DND-41 (cell line): Measurements from ENCODE around the gene SPDEF.

Source experiments
- ATAC-seq: fragments of 200-7000 bp; cut with Tn5 transposase; 3 replicates; pipeline ENCODE4 v1.9.1; 2021; ENCODE audit warnings: low read depth; ENCODE audit not compliant: insufficient read depth
- DNase-seq: peaks from one replicate; pipeline ENCODE4 v3.0.0-alpha.2; 2020
- H2AFZ ChIP-seq: 2 replicates; pipeline ENCODE4 v1.6.0; 2012; ENCODE audit warnings: low read depth, low read length
- H3K27ac ChIP-seq: 2 replicates; pipeline ENCODE4 v1.5.1; 2012; ENCODE audit warnings: low read length, inconsistent platforms
- H3K27me3 ChIP-seq: fragments of 200-600 bp; sonication (generic); 2 replicates; pipeline ENCODE4 v1.6.0; 2012; ENCODE audit warnings: low read length, mild to moderate bottlenecking, inconsistent platforms; ENCODE audit not compliant: insufficient read depth, poor library complexity
- H3K36me3 ChIP-seq: 2 replicates; pipeline ENCODE4 v1.5.1; 2012; ENCODE audit warnings: low read length, inconsistent platforms; ENCODE audit not compliant: insufficient read depth
- H3K4me1 ChIP-seq: 2 replicates; pipeline ENCODE4 v1.5.1; 2012; ENCODE audit warnings: mild to moderate bottlenecking, low read length; ENCODE audit not compliant: insufficient read depth
- H3K4me2 ChIP-seq: 2 replicates; pipeline ENCODE4 v1.6.0; 2012; ENCODE audit warnings: mild to moderate bottlenecking, moderate library complexity, low read length, inconsistent platforms; ENCODE audit not compliant: insufficient read depth
- H3K4me3 ChIP-seq, 2 experiments: fragments of 200-600 bp in 1 of 2; shearing (Covaris generic) in 1 of 2; 2 replicates each; pipeline ENCODE4 v1.5.1; 2012 to 2016; ENCODE audit warnings: inconsistent platforms in 2 of 2, low read length in 2 of 2, mild to moderate bottlenecking in 2 of 2, low read depth in 1 of 2, moderate library complexity in 1 of 2
- H3K79me2 ChIP-seq: 2 replicates; pipeline ENCODE4 v1.6.0; 2012; ENCODE audit warnings: low read length, inconsistent platforms; ENCODE audit not compliant: insufficient read depth
- H3K9ac ChIP-seq: 2 replicates; pipeline ENCODE4 v1.6.0; 2012; ENCODE audit warnings: low read depth, mild to moderate bottlenecking, inconsistent platforms, low read length, moderate library complexity
- H3K9me3 ChIP-seq: 2 replicates; pipeline ENCODE4 v1.5.1; 2012; ENCODE audit warnings: low read length, moderate library complexity, mild to moderate bottlenecking, inconsistent platforms; ENCODE audit not compliant: insufficient read depth, severe bottlenecking
- H4K20me1 ChIP-seq: 2 replicates; pipeline ENCODE4 v1.6.0; 2012; ENCODE audit warnings: low read length; ENCODE audit not compliant: insufficient read depth
- EZH2 ChIP-seq: IDR thresholded peaks from 3 replicates; pipeline ENCODE4 v1.6.1; 2012; ENCODE audit warnings: borderline replicate concordance, low read depth, mild to moderate bottlenecking, moderate library complexity, low read length, inconsistent platforms; ENCODE audit not compliant: severe bottlenecking
- TF ChIP-seq, protein P1 (sequence below): IDR thresholded peaks from 2 replicates; pipeline ENCODE4 v1.5.1; 2012; ENCODE audit warnings: borderline replicate concordance, low read length, moderate library complexity, mild to moderate bottlenecking; ENCODE audit not compliant: poor library complexity, severe bottlenecking; ENCODE audit errors: extremely low read depth

SPDEF gene

GRCh38 chr6:34580707-34581560 lies 24.8 kb upstream of the SPDEF start:
- no peak overlapping the region for H3K4me2 ChIP-seq
- no peak overlapping the region for H3K4me3 ChIP-seq
- no peak for DNase-seq
- H3K79me2 ChIP-seq, result no peaks in the 10 kb centered on the region
- H3K4me1 ChIP-seq, result no peaks in the 10 kb centered on the region
- TF ChIP-seq EZH2, result no peak
- TF ChIP-seq, protein P1, sequence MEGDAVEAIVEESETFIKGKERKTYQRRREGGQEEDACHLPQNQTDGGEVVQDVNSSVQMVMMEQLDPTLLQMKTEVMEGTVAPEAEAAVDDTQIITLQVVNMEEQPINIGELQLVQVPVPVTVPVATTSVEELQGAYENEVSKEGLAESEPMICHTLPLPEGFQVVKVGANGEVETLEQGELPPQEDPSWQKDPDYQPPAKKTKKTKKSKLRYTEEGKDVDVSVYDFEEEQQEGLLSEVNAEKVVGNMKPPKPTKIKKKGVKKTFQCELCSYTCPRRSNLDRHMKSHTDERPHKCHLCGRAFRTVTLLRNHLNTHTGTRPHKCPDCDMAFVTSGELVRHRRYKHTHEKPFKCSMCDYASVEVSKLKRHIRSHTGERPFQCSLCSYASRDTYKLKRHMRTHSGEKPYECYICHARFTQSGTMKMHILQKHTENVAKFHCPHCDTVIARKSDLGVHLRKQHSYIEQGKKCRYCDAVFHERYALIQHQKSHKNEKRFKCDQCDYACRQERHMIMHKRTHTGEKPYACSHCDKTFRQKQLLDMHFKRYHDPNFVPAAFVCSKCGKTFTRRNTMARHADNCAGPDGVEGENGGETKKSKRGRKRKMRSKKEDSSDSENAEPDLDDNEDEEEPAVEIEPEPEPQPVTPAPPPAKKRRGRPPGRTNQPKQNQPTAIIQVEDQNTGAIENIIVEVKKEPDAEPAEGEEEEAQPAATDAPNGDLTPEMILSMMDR, result no peak
- H3K36me3 ChIP-seq, result peaks cover 3% of the 10 kb centered on the region; the same call in 1 of the 2 replicates
- no peak overlapping the region for H3K9ac ChIP-seq
- no peaks in the 10 kb centered on the region for H3K27me3 ChIP-seq
- no peak for ATAC-seq
- H3K9me3 ChIP-seq, result no peaks in the 10 kb centered on the region
- H2AFZ ChIP-seq, result no peak overlapping the region
- H4K20me1 ChIP-seq, result peaks cover 20% of the 10 kb centered on the region
- no peak overlapping the region for H3K27ac ChIP-seq

DNA sequence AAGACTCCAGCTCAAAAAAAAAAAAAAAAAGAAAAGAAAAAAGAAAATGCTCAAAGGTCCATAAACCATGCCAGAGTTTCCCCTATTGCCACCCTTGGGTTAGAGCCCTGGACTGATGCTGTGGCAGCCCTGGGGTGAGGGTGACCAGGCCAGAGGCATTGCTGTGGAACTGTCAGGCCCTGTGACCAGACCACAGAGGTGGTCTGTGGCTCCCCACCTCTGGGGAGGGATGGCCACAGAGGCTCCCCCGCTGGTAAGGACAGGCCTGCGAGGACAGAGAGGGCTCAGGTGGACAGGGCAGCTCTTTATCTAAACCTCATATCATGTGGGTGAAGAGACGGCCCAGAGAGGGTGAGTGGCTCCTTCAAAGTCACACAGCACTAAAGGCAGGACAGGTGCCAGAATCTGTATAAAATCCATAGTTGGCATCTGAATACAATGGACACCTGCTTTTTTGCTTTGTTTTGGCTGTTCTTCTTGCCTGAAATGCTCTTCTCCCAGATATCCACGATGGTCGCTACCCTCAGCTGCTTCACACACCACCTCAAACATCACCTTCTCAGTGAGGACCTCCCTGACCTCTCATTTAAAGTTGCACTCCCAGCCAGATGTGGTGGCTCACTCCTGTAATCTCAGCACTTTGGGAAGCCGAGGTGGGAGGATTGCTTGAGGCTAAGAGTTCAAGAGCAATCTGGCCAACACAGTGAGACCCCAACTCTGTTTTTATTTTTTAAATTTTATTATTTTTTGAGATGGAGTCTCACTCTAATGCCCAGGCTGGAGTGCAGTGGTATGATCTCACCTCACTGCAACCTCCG lies 22.5 kb upstream of the SPDEF start:
- peaks cover 3% of the 10 kb centered on the region; the same call in 1 of the 2 replicates for H3K36me3 ChIP-seq

GRCh38 chr6:34576286-34576955 lies 20.3 kb upstream of the SPDEF start:
- Histone ChIP-seq H4K20me1 (peaks cover 10% of the 10 kb centered on the region; the same call in 1 of the 2 replicates), H3K9ac (no peak overlapping the region), H3K79me2 (no peaks in the 10 kb centered on the region), H3K4me3 (no peak overlapping the region), H3K36me3 (peaks cover 3% of the 10 kb centered on the region; the same call in 1 of the 2 replicates), H2AFZ (no peak overlapping the region), H3K27me3 (no peaks in the 10 kb centered on the region), H3K4me2 (no peak overlapping the region), H3K27ac (no peak overlapping the region), H3K4me1 (no peaks in the 10 kb centered on the region), H3K9me3 (no peaks in the 10 kb centered on the region)
- no peak for DNase-seq
- TF ChIP-seq, protein P1, result no peak
- no peak for TF ChIP-seq EZH2
- ATAC-seq, result no peak

More for the DNA sequence above, 22.5 kb upstream of the SPDEF start:
- H3K4me2 ChIP-seq, result no peak overlapping the region
- no peaks in the 10 kb centered on the region for H3K9me3 ChIP-seq
- no peak overlapping the region for H3K27ac ChIP-seq
- peaks cover 15% of the 10 kb centered on the region for H4K20me1 ChIP-seq
- no peaks in the 10 kb centered on the region for H3K4me1 ChIP-seq
- ATAC-seq, result no peak
- H3K9ac ChIP-seq, result no peak overlapping the region
- H2AFZ ChIP-seq, result no peak overlapping the region
- no peaks in the 10 kb centered on the region for H3K79me2 ChIP-seq
- no peak for DNase-seq
- TF ChIP-seq, protein P1, result no peak
- TF ChIP-seq EZH2, result no peak
- H3K4me3 ChIP-seq, result no peak overlapping the region
- H3K27me3 ChIP-seq, result no peaks in the 10 kb centered on the region
